Kidney epithelial cell (primary cell): Measurements from ENCODE around the gene TMEM181. TPM values are rescaled to one million over a fixed set of nuclear protein-coding genes. Genes with fewer than 3 reads are reported as not detected.

ENCODE experiments used
- DNase-seq: peaks from one replicate; pipeline ENCODE4 v3.0.0-alpha.2; 2010; ENCODE audit warnings: low read depth
- H3K27me3 ChIP-seq: 2 replicates; pipeline ENCODE4 v1.6.0; 2011; ENCODE audit warnings: low read length; ENCODE audit not compliant: control insufficient read depth, insufficient read depth
- H3K36me3 ChIP-seq: 2 replicates; pipeline ENCODE4 v1.5.1; 2011; ENCODE audit warnings: low read length; ENCODE audit not compliant: control insufficient read depth, insufficient read depth
- H3K4me3 ChIP-seq: 2 replicates; pipeline ENCODE4 v1.5.1; 2011; ENCODE audit warnings: low read depth, mild to moderate bottlenecking, control low read depth, low read length
- total RNA-seq: library from RNA; depleted of rRNA; stranded (reverse); fragments of >200 nt; gene quantifications from 2 replicates; pipeline ENCODE4 v1.2.3, GENCODE V29; 2015
- TF ChIP-seq, protein P1 (sequence below): IDR thresholded peaks from 2 replicates; pipeline ENCODE4 v1.5.1; 2011; ENCODE audit warnings: mild to moderate bottlenecking, moderate library complexity, low read length, control low read depth, inconsistent platforms; ENCODE audit not compliant: insufficient read depth, poor library complexity, severe bottlenecking

The TMEM181 gene
- total RNA-seq, 1 donor from 2014 or later = 22.1 TPM

DNA sequence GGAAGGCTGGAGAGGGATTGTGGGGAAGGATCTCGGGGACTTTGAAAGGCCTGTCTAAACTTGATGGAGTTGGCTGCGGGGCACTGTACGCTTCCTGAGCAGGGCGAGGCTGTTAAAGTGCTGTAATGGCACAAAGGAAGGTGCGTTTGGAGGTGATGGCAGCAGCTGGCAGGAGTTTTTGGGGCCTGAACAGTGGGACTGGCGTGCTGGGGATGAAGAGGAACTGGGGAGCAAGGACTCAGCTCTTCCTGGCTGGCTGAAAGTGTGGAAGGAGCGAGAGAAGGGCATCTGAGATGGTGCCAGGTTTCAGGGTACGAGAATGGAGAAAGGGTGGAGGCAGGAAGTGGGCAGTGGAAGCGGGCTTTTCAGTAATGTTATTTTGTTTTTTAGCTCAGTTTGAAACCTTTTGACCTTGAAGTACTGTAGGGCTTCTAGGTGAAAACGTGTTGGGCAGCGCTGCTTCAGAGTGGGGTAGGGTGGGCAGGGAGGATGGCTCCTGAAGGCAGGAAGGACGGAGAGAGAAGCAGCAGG, 8.0 kb downstream of the TMEM181 start:
- H3K27me3 ChIP-seq = no peaks in the 10 kb centered on the region
- TF ChIP-seq, protein P1, sequence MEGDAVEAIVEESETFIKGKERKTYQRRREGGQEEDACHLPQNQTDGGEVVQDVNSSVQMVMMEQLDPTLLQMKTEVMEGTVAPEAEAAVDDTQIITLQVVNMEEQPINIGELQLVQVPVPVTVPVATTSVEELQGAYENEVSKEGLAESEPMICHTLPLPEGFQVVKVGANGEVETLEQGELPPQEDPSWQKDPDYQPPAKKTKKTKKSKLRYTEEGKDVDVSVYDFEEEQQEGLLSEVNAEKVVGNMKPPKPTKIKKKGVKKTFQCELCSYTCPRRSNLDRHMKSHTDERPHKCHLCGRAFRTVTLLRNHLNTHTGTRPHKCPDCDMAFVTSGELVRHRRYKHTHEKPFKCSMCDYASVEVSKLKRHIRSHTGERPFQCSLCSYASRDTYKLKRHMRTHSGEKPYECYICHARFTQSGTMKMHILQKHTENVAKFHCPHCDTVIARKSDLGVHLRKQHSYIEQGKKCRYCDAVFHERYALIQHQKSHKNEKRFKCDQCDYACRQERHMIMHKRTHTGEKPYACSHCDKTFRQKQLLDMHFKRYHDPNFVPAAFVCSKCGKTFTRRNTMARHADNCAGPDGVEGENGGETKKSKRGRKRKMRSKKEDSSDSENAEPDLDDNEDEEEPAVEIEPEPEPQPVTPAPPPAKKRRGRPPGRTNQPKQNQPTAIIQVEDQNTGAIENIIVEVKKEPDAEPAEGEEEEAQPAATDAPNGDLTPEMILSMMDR = no peak
- no peaks in the 10 kb centered on the region for H3K36me3 ChIP-seq
- DNase-seq = no peak
- H3K4me3 ChIP-seq = no peak overlapping the region

DNA sequence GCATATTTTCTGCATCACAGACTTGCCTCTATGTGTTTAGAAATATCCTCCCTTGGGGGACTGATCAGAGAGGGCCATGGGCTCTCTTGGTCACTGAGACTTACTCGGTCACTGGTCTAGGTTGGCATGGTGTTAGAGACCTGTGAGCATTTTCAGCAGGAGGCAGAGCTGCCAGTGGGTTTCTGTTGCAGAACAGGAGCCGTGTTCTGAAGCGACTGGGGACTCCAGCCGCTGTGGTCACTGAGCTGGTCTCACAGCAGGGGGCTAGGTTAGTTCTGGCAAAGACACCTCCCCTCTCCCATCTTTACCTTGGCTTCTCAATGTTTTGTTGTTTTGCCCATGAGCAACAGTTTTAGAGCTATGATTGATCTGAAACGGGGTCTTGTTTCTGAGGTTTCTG, 8.7 kb downstream of the TMEM181 start:
- H3K36me3 ChIP-seq = no peaks in the 10 kb centered on the region
- H3K4me3 ChIP-seq = no peak overlapping the region
- H3K27me3 ChIP-seq = no peaks in the 10 kb centered on the region
- no peak for DNase-seq
- TF ChIP-seq, protein P1 = no peak

DNA sequence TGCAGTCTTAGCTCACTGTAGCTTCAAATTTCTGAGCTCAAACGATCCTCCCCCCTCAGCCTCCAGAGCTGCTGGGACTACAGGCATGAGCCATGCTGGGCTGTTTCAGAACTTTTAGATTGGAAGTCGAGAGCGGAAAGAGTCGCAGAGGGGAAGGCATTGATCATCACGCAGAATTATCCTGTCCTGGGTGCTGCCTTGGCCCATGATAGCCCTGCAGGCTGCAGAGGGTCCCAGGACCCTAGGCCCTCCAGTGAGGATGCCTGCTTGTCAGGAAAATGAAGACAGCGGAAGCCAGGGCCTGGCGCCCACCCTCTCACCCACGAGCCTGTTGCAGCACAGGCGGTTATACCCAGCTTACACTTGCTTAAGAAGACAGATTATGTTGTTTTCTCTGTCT, 9.1 kb downstream of the TMEM181 start:
- no peaks in the 10 kb centered on the region for H3K27me3 ChIP-seq
- no peaks in the 10 kb centered on the region for H3K36me3 ChIP-seq
- no peak for DNase-seq
- TF ChIP-seq, protein P1 = no peak
- H3K4me3 ChIP-seq = no peak overlapping the region

DNA sequence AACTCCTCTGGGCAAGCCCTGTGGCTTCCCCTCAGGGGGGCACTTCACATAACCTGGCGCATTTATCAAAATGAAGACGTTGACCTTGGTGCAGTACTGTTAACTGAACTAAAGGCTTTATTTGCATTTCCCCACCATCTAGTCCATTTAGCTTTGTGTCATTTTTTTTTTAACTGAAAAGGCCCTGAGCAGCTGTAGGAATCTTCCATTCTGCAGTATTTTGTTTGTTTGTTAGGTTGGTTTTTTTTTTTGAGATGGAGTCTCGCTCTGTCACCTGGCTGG, 10.7 kb downstream of the TMEM181 start:
- no peaks in the 10 kb centered on the region for H3K27me3 ChIP-seq
- TF ChIP-seq, protein P1 = no peak
- no peak overlapping the region for H3K4me3 ChIP-seq
- DNase-seq = no peak
- no peaks in the 10 kb centered on the region for H3K36me3 ChIP-seq

DNA sequence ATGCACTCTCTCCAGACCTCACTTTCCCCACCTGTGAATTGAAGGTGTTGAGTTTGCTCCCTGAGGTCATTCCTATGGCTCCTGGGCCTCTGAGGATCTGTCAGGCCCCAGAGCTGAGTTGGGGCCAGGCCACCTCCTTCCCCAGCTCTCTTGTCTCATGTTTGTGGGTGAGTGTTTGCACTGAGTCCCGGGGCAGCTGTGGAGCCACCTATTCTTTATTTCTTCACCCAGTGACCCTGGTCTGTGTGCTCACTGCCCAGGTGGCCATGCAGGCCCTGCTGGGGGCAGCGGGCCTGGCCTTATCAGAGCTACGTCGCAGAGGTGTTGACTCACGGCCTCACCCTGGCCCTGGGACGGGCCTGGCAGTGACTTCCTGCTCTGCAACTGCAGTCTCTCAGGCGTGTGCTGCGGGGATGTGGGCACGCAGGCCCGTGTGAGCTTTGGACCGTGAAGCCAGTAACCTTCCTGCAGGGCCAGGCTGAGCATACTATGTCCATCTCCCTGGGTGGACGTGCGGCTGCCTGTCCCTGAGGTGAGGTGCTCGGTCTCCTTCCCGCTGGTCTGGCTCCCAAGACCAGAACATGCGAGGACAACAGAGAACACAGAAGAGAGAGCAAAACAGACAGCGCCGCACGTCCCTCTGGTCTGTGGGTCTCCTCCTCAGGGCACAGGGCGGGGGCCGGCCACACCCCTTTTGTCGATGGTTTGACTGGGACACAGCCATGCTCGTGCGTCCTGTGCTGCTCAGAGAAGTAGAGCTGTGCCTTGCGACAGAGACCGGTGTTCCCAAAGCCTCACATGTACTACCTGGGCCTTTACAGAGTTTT, 12.1 kb downstream of the TMEM181 start:
- H3K27me3 ChIP-seq = no peaks in the 10 kb centered on the region
- H3K36me3 ChIP-seq = no peaks in the 10 kb centered on the region
- TF ChIP-seq, protein P1 = no peak
- H3K4me3 ChIP-seq = no peak overlapping the region
- DNase-seq = peak; percentile 32
